HTR-8/SVneo (cell line): ENCODE data around the gene INPPL1.

Experiments
- DNase-seq: peaks from one replicate; pipeline ENCODE4 v3.0.0; 2011; ENCODE audit warnings: low spot score, mixed read lengths; ENCODE audit not compliant: insufficient read length
- FAIRE-seq: peaks from 2 replicates; lab custom pipeline; 2011; peaks lifted over from hg19 to GRCh38; lab: Jason Lieb, UNC

The INPPL1 gene

DNA sequence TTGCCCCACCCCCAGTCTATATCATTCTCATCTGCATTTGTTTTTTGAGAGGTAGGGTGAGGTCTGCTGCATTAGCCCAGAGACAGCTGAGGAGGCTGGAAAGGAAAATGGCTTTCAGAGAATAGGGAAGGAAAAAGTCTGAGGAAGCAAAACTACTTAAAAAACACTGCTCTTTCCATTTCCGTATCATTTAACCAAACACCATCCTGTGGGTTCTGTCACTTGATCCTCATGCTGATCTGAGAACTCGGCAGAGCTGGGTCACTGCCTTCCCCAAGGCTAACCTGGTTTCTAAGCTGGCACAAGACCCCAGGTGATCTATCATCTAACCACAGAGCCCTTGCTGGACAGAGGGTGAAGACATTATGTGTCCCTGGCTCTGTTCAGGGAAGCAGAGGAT lies 6.7 kb upstream of the INPPL1 start:
- DNase-seq (no peak), FAIRE-seq (no peak)

DNA sequence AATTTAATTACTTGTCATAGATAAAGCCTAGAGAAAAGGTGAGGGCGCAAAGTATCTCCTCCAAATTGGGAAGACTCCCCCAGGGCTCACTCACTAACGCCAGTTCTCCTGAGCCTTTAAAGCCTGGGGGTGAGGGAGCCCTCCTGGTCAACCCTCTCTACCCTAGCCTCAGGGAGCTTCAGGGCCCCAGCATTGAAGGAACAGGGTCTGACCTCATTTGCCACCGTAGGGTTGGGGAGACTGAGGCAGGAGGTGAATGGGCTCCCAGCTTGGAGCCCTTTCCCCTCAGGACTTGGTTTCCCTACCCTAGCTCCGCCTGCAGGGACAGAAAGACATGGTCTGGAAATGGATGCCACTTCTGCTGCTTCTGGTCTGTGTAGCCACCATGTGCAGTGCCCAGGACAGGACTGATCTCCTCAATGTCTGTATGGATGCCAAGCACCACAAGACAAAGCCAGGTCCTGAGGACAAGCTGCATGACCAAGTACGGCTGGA lies 6.3 kb upstream of the INPPL1 start:
- DNase-seq (no peak), FAIRE-seq (no peak)

DNA sequence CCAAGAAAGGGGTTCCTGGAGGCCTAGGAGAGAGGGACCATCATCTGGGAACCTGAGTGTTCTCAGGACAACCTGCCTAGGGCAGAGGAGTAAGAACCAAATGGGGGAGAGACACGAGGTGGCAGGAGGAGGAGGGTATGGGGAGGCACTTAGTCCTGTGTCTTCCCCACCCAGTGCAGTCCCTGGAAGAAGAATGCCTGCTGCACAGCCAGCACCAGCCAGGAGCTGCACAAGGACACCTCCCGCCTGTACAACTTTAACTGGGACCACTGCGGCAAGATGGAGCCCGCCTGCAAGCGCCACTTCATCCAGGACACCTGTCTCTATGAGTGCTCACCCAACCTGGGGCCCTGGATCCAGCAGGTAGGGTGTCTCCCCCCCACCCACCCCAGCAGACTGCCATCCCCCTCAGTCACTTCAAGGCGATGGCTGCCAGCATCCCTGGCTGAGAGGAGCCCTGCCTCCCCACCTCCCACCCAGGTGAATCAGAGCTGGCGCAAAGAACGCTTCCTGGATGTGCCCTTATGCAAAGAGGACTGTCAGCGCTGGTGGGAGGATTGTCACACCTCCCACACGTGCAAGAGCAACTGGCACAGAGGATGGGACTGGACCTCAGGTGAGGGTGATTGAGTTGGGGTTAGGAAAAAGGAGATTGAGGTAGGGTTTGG lies 3.7 kb upstream of the INPPL1 start:
- FAIRE-seq (no peak), DNase-seq (no peak)

DNA sequence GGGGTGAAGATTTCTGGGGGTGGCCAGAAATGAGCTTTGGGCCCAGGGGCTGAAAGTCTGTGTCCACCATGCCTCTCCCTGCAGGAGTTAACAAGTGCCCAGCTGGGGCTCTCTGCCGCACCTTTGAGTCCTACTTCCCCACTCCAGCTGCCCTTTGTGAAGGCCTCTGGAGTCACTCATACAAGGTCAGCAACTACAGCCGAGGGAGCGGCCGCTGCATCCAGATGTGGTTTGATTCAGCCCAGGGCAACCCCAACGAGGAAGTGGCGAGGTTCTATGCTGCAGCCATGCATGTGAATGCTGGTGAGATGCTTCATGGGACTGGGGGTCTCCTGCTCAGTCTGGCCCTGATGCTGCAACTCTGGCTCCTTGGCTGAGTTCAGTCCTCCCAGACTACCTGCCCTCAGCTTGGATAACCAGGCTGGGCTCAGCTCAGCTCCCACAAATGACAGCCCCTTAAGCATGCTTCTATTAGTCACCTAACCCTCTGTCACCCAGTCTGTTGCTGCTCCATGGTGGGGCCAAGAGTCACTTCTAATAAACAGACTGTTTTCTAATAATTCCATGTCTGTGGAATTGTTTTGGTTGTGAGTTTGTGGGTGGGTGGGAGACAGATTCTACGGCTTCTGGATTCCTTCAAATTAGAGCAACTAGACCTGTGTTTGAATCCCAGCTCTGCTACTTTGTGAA lies 3.0 kb upstream of the INPPL1 start:
- FAIRE-seq, result no peak

DNA sequence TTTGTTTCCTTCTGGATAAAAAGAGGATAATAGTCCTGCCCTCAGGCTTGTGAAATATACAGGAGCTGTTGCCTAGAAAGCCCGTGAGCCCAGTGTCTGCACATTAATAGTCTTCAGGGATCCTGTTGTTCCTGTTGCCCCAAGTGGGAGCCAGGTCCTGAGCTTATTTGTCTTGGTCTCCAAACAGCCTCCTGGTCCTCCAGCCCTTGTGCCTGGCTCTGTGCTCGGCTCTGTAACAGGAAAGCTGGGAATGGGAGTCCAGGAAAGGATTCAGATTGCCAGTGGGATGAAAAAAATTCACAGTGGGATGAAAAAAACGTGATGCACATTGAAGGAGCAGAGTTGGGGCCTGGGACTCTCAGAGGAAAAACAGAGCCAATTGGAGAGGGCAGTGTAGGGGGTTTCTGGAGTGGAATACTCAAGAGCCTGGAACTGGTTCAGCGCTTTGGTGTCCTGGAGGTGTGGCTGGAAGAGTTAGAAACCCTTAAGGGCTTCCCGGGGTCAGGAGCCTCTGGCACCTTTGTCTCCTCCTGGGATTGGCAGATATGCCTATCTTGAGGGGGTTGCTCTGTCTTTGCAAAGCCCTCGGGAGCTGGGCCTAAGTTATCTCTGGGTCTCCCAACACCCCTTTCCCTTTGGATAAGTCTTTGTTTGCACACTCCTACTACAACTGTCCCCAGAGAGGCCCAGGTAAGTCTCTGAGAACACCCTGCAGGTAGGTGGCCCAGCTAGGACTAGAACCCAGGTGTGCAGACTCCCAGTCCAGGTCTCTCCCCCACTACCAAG lies 2.3 kb upstream of the INPPL1 start:
- no peak for FAIRE-seq

More for the DNA sequence above, 3.0 kb upstream of the INPPL1 start:
- DNase-seq, result no peak

DNA sequence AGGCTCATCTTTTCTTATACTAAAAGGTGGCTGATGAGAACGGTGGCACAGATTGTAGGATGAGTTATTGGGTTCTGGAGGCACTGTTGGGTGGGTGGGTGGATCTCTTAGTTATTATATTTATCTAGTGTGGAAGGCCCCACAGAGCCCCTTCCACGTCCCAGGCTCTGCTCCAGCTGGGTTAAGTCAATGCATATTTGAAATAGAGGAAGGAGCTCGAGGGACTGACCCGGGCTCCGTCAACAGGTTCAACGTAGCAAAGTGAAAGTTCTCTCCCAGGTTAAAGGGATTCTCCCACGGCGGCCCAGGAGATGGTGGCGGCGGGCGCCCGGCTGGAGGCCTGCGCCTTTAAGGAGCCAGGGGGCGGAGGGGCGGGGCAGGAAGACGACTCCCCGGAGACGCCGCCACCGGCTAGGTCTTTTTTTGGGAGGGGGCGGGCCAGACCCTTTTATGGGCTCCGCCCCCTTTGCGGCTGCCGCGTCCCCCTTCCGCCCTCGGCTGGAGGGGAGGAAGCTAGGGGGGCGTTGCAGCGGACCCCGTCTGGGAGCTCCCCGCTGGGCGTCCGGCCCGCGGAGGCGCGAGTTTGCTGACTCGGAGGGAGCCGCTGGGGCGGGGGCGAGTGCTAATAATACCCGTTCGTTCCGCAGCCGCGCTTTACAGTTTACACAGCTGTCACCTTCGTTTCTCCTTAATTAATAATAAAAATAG lies 1.5 kb upstream of the INPPL1 start:
- peak; percentile 94 for DNase-seq
- peak; percentile 86 for FAIRE-seq

More for the DNA sequence above, 2.3 kb upstream of the INPPL1 start:
- DNase-seq, result no peak

DNA sequence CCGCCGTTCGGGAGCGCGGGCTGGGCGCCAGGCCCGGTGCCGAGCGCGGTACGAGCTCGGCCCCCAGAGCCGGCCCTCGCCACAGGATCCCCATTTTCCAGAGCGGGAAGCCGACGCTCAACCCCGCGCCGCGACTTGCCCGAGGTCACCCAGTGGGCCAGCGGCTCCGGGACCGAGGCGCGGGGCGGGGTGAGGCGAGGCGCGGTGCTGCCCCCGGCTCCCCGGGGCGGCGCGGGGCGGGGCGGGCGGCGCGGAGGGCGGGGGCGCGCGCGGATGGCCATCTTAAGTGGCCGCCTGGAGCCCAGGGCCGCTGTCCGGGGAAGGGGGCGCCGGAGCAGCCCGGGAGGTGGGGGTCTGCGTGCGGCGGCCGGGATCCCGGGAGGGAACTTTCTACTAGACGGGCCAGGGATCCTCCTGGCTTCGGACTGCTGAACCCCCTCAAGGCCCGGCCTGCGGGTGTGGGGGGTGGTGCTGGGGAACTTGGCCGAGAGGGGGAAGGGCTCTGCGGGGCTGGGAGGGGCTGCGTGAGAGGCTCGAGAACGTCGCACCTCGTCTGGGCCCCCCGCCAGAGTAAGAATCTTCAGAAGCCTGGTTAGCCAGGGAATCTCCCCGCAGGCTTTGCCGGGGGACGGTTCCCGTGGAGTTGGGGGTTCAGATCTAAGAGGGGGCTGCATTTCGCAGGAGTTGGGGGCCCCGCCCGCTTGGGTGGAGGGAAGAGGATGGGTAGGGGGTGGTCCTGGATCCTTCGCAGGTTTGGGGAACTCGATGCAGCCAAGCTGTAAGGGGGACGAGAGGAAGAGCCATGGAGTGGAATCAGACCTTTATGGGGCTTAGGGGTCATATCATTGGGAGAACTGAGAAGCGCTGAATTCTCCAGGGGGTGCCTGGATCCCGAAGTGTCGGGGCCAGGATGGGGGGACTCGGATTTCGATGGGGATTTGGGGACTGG lies 678 bp upstream of the INPPL1 start:
- FAIRE-seq (no peak), DNase-seq (peak; percentile 59)

DNA sequence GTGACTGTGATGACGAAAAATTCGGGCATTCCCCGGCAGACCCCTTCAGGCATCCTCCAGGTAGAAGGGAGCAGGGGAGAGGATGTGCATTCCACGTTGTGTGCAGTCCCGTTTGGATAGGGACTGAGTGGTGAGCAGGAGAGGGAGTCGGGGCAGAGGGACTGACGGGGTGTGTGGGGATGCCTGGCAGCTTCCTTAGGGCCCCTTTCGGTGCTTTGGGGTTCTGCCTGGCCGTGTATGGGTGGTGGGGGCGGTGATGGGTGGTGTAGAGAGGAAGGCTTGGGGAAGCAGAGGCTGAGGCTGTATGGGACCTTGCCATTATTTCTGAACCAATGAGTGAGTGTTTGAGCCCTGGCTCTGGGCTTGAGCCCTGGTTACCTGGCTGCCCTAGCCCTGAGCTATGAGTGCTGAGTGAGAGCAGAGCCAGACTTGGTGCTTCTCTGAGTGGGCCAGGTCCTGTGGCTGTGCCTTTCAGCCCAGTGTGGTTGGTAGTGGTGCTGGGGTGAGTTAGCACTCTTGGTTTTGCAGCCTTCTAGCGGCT lies 914 bp downstream of the INPPL1 start:
- FAIRE-seq, result peak; percentile 44

DNA sequence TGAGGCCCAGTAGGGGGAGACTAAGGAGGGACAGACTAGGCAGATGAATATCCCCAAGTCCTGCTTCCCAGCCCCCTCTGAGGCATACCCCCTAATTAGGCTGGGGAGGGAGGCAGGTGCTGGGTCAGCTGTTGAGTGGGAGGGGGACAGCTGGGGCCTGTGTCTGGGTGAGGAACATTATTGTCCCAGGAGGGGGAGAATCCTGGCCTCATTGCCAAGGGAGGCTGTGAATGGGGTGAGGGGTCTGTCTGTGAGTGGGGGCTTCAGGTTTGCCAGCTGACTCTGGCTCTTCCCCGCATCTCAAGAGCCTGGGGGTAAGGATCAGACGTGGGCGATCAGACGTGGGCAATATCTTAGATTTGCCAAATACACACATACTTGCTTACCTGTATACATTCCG lies 2.1 kb downstream of the INPPL1 start:
- no peak for DNase-seq
- FAIRE-seq, result no peak

More for the DNA sequence above, 914 bp downstream of the INPPL1 start:
- no peak for DNase-seq

DNA sequence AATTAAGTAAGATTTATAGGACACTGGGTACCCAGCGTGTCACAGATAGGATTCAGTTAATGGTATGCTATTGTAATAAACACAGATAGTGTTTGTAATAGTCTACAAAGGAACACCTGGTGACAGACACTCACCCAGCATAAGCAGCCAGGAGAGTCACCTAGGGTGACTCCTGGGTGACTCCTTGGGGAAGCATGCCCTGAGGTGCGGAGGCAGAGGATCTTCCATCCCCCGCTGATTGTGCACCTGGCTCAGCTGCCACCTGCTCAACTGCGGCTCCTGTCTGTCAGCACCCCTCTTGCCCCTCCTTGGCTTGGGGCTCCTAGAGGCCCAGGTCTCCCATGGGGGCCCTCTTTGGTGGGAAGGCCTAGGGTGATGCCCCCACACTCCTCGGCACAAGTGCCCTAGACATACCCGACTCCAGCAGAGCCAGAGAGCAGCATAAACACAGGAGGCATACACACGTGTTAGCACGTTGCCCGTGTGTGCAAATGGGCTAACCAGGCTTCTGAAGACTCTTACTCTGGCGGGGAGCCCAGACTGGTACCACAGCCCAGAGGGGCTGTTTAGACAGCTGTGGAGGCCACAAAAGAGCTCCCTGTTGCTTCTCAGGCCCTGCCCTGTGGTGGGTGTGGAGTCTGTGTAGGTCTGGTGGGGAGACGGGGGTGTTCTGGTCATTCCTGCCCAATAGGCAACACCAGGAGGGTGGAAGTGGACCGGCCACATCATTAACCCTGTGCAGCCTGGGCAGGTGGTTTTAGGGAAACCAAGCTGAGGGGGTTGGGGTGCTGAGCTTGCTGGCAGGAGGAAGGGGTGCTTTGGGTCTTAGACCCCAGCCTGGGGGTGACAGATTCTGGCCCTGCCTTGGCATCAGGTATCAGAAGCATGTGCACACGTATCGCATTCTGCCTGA lies 3.0 kb downstream of the INPPL1 start:
- FAIRE-seq, result peak; percentile 54

DNA sequence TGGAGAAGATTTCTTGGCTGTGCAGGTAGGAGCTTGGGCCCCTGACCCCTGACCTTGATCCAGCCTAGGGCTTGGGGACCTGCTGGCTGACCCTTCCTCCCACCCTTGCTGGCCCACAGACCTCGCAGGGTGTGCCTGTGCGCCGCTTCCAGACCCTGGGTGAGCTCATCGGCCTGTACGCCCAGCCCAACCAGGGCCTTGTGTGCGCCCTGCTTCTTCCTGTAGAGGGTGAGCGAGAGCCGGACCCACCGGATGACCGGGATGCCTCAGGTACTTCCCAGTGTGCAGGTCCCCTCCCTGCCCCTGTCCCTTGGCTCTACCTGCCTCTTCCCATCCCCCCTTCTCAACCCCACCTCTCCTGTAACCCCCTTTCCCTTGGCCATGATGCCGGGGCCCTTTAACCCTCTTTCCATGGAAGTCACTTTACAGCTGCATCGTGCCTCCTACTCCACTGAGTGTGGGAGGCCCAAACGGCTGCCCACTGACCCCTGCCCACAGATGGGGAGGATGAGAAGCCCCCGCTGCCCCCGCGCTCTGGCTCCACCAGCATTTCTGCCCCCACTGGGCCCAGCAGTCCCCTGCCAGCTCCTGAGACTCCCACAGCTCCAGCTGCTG lies 3.8 kb downstream of the INPPL1 start:
- DNase-seq (no peak), FAIRE-seq (no peak)

More for the DNA sequence above, 3.0 kb downstream of the INPPL1 start:
- DNase-seq, result no peak

DNA sequence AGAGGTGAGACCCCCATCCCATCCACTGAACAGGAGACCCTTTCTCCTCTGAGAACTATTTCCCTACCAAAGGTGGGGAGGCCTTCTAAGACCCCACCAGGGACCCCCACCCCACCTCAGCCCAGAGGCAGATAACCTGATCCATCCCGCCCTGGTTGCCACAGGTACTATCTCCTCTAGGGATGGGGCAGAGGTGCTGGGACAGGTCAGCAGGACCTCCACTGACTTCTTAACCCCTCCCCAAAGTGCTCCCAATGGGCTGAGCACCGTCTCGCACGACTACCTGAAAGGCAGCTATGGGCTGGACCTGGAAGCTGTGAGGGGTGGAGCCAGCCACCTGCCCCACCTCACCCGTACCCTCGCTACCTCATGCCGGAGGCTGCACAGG lies 4.3 kb downstream of the INPPL1 start:
- FAIRE-seq (no peak), DNase-seq (no peak)

DNA sequence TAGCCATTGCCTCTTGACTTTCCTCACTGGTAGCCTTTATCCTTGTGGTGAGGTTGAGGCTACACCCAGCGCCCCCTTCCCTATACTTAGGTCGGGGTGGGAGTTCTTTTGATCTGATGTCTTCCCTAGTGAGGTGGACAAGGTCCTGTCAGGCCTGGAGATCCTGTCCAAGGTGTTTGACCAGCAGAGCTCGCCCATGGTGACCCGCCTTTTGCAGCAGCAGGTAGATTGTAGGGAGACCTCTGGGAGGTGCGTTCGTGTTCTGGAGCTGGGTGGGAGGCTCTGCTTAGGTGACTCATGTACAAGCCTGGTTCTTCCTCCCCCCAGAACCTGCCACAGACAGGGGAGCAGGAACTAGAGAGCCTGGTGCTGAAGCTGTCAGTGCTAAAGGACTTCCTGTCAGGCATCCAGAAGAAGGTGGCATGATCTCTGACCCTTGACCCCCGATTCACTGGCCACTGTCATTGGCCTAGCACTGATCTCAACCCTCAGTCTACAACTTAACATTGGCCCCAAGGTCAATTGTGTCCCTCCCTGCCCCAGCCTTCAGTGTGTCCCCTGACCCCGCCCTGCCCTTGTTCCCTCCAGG lies 4.9 kb downstream of the INPPL1 start:
- DNase-seq, result no peak
- FAIRE-seq, result no peak

DNA sequence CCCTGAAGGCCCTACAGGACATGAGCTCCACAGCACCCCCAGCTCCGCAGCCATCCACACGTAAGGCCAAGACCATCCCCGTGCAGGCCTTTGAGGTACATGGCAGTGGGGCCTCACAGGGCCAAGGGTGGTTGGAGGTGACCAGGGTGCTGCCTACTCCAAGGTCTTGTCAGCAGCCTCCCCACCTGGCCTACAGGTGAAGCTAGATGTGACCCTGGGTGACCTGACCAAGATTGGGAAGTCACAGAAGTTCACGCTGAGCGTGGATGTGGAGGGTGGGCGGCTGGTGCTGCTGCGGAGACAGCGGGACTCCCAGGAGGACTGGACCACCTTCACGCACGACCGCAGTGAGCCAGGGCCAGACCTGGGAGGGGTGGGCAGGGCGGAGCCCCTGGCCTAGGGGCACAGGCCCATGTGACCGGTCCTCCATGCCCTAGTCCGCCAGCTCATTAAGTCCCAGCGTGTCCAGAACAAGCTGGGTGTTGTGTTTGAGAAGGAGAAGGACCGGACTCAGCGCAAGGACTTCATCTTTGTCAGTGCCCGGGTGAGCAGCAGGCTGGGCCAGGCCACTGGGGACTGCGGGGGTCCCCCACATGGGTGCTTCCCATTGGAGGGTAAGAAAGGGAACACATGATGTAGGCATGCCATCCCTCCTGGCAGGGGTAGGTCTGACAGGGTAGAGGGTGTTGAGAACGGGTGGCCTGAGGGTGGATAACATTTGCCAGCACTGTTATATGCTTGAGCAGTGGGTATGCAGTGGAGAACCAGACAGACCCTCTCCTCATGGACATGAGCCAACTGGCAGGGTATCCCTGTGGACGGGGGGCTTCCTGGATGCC lies 5.6 kb downstream of the INPPL1 start:
- DNase-seq (no peak), FAIRE-seq (no peak)

DNA sequence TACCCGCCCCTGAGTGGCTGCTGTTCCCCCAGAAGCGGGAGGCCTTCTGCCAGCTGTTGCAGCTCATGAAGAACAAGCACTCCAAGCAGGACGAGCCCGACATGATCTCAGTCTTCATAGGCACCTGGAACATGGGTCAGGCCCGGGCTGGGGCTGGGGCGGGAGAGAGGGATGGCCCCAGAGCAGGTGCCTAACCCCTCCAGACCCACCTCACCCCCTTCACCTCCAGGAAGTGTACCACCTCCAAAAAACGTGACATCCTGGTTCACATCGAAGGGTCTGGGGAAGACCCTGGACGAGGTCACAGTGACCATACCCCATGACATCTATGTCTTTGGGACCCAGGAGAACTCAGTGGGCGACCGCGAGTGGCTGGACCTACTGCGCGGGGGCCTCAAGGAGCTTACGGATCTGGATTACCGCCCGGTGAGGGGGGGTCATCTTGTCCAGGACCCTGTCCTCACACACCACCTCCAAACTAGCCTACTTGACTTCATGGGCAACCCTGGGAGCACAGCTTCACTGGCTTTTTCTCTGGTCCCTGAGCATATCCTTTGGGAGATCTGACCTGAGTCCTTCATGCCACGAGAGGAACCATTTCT lies 6.3 kb downstream of the INPPL1 start:
- DNase-seq (no peak), FAIRE-seq (no peak)
